GM19193 (cell line): Measurements from ENCODE around the gene TWSG1.

Source experiments
- POLR2A ChIP-seq: IDR thresholded peaks from 4 replicates; pipeline ENCODE4 v1.6.1; 2011; ENCODE audit not compliant: insufficient read depth, insufficient read length; ENCODE audit errors: extremely low read depth

Gene TWSG1

GRCh38 chr18:9356976-9357375 lies 22.4 kb downstream of the TWSG1 start:
- TF ChIP-seq POLR2A, result no peak

DNA sequence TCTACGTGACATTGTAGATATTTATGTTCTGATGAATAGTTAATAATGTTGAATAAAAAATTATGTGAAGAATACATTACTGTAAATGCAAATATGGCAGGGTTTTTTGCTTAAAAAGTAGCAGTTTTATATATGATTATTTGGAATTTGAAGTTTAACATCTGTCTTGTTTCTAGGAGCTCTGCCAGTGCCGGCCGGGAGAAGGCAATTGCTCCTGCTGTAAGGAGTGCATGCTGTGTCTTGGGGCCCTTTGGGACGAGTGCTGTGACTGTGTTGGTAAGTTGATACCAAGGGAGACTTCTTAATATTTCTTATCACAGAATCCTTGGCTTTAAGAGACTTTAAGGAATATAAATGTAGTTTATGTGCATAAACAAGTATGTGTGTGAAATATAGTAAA lies 25.2 kb downstream of the TWSG1 start:
- no peak for TF ChIP-seq POLR2A

GRCh38 chr18:9361191-9361590 lies 26.6 kb downstream of the TWSG1 start:
- TF ChIP-seq POLR2A, result no peak

DNA sequence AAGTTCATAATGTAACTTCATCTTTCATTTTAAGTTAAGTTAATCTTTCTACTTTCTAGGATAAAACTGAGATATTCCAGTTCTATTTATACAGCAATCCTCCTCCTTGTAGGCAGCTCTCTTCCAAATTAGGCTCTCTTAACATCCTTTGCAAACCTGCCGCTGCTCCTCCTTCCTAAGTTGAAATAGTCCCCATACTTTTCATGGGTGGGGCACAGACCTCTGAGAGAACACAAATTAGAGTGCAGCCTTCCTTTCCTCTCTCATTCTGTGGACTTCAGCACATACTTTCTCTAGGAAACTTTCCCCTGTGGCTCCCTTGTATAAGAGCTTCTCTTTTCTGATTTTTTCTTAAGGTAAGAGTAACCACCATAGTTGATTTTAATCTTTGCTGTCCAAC lies 28.3 kb downstream of the TWSG1 start:
- no peak for TF ChIP-seq POLR2A

- no peak for TF ChIP-seq POLR2A
Measured at GRCh38 chr18:9364242-9364641, 29.7 kb downstream of the TWSG1 start.

DNA sequence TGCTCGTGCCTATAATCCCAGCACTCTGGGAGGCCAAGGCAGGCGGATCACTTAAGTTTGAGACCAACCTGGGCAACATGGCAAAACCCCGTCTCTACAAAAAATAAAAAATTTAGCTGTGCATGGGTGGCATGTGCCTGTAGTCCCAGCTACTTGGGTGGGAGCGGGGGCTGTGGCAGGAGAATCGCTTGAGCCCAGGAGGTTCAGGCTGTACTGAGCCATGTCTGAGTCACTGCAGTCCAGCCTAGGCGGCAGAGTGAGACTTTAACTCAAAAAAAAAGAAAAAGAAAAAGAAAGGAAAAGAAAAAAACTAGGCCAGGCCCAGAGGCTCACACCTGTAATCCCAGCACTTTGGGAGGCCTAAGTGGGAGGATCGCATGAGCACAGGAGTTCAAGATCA lies 30.8 kb downstream of the TWSG1 start:
- no peak for TF ChIP-seq POLR2A

DNA sequence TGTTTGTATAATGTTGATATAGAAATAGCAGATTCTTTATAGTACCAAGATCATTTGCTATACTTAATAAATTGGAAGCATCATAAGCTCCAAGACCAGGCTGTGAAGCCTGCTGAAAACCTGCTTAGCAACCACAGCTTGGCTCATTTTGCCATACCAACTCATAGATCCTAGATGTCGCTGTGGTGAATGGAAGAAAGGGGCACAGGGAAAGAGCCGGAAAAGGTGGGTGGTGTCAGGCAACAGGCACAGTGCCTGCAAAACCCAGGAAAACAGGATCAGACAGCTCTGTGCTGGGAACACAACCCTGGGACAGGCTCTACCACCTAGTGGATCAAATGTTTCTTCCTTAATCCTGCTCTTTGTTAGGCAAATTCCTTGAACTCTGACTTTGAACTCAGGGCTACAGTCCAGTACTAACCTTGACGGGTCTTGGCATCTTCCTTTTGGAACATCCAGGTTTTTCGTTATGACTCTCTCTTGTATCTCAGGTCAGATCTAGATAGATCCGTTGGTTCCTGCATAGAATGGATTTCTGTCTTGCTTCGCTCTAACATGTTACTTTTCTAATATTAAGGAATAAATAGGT lies 31.6 kb downstream of the TWSG1 start:
- no peak for TF ChIP-seq POLR2A

DNA sequence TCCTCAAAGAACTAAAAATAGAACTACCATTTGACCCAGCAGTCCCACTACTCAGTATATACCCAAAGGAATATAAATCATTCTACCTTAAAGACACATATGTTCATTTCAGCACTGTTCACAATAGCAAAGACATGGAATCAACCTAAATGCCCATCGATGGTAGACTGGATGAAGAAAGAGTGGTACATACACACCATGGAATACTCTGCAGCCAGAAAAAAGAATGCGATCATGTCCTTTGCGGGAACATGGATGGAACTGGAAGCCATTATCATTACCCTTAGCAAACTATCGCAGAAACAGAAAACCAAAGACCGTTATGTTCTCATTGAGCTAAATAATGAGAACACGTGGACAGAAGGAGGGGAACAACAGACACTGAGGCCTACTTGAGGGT lies 44.5 kb downstream of the TWSG1 start:
- TF ChIP-seq POLR2A, result no peak

- no peak for TF ChIP-seq POLR2A
Measured at GRCh38 chr18:9380101-9380500, 45.5 kb downstream of the TWSG1 start.

- TF ChIP-seq POLR2A, result no peak
Measured at GRCh38 chr18:9380621-9381395, 46.2 kb downstream of the TWSG1 start.

DNA sequence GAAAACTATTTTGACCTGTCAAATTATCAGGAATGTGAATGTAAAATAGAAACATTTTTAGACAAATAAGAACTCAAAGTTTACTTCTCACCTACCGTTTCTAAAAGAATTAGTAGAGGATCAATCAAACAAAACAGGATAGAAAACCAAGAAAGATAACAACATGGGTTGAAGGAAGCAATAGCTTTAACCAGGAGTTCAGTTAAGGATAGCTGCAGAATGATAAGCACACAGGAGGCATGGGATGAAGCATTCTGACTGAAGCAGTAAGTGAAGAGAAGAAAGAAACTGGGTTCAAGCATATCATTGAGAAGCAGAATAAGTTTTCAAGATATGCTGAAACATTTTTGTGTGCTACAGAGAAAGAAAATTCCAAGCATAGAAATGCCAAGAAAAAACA lies 52.3 kb downstream of the TWSG1 start:
- no peak for TF ChIP-seq POLR2A

DNA sequence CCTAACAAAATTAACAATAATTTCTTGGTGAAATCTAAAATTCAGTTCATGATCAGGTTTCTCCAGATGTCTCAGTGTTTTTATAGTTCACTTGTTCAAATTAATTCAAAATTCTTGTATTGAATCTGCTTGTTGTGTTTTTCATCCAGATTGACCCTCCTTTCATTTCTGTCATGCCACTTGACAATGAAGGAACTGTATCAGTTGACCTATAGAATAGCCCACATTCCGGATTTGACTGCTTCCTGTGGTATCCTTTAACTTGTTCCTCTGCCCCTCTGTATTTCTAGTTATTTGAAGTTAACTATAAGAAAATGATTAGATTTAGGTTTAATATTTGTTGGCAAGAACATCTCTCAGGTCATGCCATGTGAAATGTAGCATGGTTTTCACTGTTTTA lies 53.3 kb downstream of the TWSG1 start:
- no peak for TF ChIP-seq POLR2A

DNA sequence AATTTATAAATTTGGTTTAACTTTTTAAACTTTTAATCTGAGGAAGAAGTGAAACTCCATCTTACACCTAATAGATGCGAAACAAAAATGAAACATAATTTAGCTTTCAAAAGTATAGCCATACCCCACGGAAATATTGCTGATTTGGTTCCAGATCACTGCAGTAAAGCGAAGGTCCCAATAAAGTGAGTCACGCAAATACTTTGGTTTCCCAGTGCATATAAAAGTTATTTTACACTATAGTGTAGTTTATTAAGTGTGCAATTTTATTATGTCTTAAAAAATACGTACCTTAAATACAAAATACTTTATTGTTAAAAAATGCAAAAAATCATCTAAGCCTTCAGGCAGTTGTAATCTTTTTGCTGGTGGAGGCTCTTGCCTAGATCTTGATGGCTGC lies 55.1 kb downstream of the TWSG1 start:
- TF ChIP-seq POLR2A, result no peak

- no peak for TF ChIP-seq POLR2A
Measured at GRCh38 chr18:9392726-9393125, 58.2 kb downstream of the TWSG1 start.

DNA sequence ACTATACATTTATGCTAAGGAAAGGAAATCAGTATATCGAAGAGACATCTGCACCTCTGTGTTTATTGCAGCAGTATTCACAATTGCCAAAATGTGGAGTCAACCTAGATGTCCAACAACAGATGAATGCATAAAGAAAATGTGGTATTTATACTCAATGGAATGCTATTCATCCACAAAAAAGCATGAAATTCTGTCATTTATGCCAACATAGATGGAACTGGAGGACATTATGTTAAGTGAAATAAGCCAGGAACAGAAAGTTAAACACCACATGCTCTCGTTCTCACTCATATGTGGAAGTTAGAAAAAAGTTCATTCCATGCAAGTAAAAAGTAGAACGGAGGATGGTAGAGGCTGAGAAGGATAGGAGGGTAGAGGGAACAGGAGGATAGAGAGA lies 59.5 kb downstream of the TWSG1 start:
- TF ChIP-seq POLR2A, result no peak

- TF ChIP-seq POLR2A, result no peak
Measured at GRCh38 chr18:9400197-9400596, 65.6 kb downstream of the TWSG1 start.

GRCh38 chr18:9401176-9401575 lies 66.6 kb downstream of the TWSG1 start:
- TF ChIP-seq POLR2A, result no peak

DNA sequence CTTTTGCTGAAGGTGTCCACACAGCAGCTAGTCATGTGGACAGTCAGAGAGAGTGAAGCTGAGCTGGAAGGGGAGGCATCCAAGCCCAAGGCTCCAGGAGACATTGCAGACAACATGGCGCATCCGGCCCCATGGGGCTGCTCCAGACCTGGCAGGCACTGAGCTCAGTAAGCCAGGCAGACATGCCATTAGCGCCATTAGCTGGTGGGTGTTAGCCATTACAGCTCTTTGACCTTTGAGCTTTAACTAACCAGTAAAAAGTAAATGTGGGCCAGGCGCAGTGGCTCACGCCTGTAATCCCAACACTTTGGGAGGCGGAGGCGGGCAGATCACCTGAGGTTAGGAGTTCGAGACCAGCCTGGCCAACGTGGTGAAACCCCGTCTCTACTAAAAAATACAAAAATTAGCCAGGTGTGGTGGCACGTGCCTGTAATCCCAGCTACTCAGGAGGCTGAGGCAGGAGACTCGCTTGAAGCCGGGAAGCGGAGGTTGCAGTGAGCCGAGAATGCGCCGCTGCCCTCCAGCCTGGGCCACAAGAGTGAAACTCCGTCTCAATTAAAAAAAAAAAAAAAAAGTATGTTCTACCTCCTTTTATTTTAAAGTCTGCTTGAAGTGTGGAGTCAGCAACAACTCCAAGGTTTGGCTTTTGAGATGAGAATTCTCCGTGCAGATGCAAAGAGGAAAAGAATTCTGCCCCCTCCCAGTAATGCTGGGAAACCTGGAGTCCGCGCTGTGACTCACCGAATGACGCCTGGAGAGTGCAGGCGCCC lies 69.4 kb downstream of the TWSG1 start:
- no peak for TF ChIP-seq POLR2A
